ENCODE data around the gene ZP1.
"Not testable (repeated sequence)": the region's sequence is repeated elsewhere in the genome, so short reads cannot be mapped to it uniquely, and the experiment has no call there.

ZP1 gene

GRCh38 chr11:60866911-60867870 is at the start of gene ZP1:
TSS of gene ZP1 (plus strand) at chr11:60867542. CDS start at chr11:60867562, 20 bp downstream.
- DNase-seq, result no peak

- no peak for DNase-seq
These were observed 49.3 kb upstream of the ZP1 start for GRCh38 chr11:60818057-60818456.

GRCh38 chr11:60821827-60822599 is 45.3 kb upstream of the ZP1 start:
- no peak for DNase-seq

GRCh38 chr11:60823745-60824306 is 43.5 kb upstream of the ZP1 start:
- DNase-seq, result not testable (repeated sequence)

GRCh38 chr11:60825118-60825517 is 42.2 kb upstream of the ZP1 start:
- DNase-seq, result no peak

- DNase-seq, result no peak
These were observed 41.6 kb upstream of the ZP1 start for GRCh38 chr11:60825790-60826189.

- DNase-seq, result no peak
These were observed 36.7 kb upstream of the ZP1 start for GRCh38 chr11:60830478-60831142.

GRCh38 chr11:60831143-60831500 is 36.2 kb upstream of the ZP1 start:
- no peak for DNase-seq

- no peak for DNase-seq
These were observed 35.8 kb upstream of the ZP1 start for GRCh38 chr11:60831501-60832079.

- no peak for DNase-seq
These were observed 32.4 kb upstream of the ZP1 start for GRCh38 chr11:60834742-60835533.

- no peak for DNase-seq
These were observed 31.9 kb upstream of the ZP1 start for GRCh38 chr11:60835534-60835846.

- no peak for DNase-seq
These were observed 30.4 kb upstream of the ZP1 start for GRCh38 chr11:60836866-60837515.

- no peak for DNase-seq
These were observed 29.2 kb upstream of the ZP1 start for GRCh38 chr11:60838132-60838531.

GRCh38 chr11:60840470-60841430 is 26.6 kb upstream of the ZP1 start:
- DNase-seq, result no peak

- no peak for DNase-seq
These were observed 25.3 kb upstream of the ZP1 start, which contains the start of gene CCDC86 for GRCh38 chr11:60841797-60842667. TSS of gene CCDC86 (plus strand) at chr11:60842113. CDS start at chr11:60842125, 12 bp downstream.

GRCh38 chr11:60842668-60843600 is 24.4 kb upstream of the ZP1 start:
- no peak for DNase-seq

- no peak for DNase-seq
These were observed 23.1 kb upstream of the ZP1 start for GRCh38 chr11:60844045-60844869.

All from SIG-M5 (cell line).